Activated effector memory CD4-positive, alpha-beta T cell treated with Interleukin-2 at 50 U/mL for 16 hours (primary cell): ENCODE data around the gene SPEM1.

ENCODE experiments used
- DNase-seq: peaks from one replicate; pipeline ENCODE4 v3.0.0-alpha.2; 2020

Gene SPEM1

GRCh38 chr17:7403043-7403726 lies 16.9 kb upstream of the SPEM1 start:
- DNase-seq = no peak

GRCh38 chr17:7403727-7403976 lies 16.5 kb upstream of the SPEM1 start:
- no peak for DNase-seq

- DNase-seq = peak; percentile 92
Observed at GRCh38 chr17:7403977-7404736, 16.0 kb upstream of the SPEM1 start, which contains the start of gene TMEM256. Gene TMEM256 (minus strand): TSS chr17:7404097. CDS start chr17:7404084, 13 bp downstream.

- DNase-seq = no peak
Observed at GRCh38 chr17:7404737-7405349, 15.3 kb upstream of the SPEM1 start.

- no peak for DNase-seq
Observed at GRCh38 chr17:7405350-7406234, 14.5 kb upstream of the SPEM1 start.

GRCh38 chr17:7406235-7406825 lies 13.8 kb upstream of the SPEM1 start:
- DNase-seq = no peak

- no peak for DNase-seq
Observed at GRCh38 chr17:7407082-7407481, 13.0 kb upstream of the SPEM1 start.

- no peak for DNase-seq
Observed at GRCh38 chr17:7407485-7408251, 12.5 kb upstream of the SPEM1 start, which contains the start of gene NLGN2. Gene NLGN2 (plus strand): TSS chr17:7407845. CDS start chr17:7408256, 411 bp downstream.

GRCh38 chr17:7408252-7408727 lies 11.8 kb upstream of the SPEM1 start:
- DNase-seq = peak; percentile 18

GRCh38 chr17:7408863-7409262 lies 11.3 kb upstream of the SPEM1 start:
- DNase-seq = no peak

GRCh38 chr17:7409716-7410115 lies 10.4 kb upstream of the SPEM1 start:
- DNase-seq = no peak

- DNase-seq = no peak
Observed at GRCh38 chr17:7410634-7411426, 9.3 kb upstream of the SPEM1 start.

GRCh38 chr17:7411427-7411750 lies 8.7 kb upstream of the SPEM1 start:
- no peak for DNase-seq

GRCh38 chr17:7413346-7413985 lies 6.7 kb upstream of the SPEM1 start:
- no peak for DNase-seq

- no peak for DNase-seq
Observed at GRCh38 chr17:7414837-7415236, 5.3 kb upstream of the SPEM1 start.

GRCh38 chr17:7415784-7416183 lies 4.3 kb upstream of the SPEM1 start:
- no peak for DNase-seq

GRCh38 chr17:7416323-7416722 lies 3.8 kb upstream of the SPEM1 start:
- no peak for DNase-seq

GRCh38 chr17:7417056-7417655 lies 3.0 kb upstream of the SPEM1 start:
- no peak for DNase-seq

GRCh38 chr17:7418472-7419152 lies 1.5 kb upstream of the SPEM1 start:
- no peak for DNase-seq

- no peak for DNase-seq
Observed at GRCh38 chr17:7421186-7421585, 1.1 kb downstream of the SPEM1 start.
